Cerebellar nuclear complex (tissue), 1 donor: ENCODE results near the gene TYROBP.
"Not testable (repeated sequence)": the region's sequence is repeated elsewhere in the genome, so short reads cannot be mapped to it uniquely, and the experiment has no call there.

Experiments
- DNase-seq, 2 experiments: peaks; one replicate each; lab custom pipeline; 2025; lab: John Stamatoyannopoulos, UW

TYROBP gene

DNA sequence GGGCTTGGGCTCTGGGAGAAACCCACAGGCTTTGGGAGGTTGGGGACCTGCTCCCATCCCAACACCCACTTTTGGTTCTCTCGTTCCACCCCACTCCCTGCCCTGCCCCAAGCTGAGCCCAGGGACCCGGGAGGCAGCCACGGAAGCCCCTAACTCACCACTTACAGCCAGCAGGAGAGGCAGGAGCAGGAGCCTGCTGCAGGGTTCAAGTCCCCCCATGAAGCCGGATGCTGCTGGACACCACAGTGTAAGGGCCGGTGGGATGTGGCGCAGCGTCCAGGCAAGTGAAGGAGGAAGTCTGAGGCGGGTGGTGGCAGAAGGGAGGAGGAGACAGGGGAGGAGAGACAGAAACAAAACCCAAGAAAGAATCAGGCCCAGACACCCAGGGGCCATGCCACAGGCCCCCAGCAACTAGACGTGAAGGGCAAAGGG lies at the start of gene TYROBP:
Gene TYROBP, minus strand, starts transcription at position 286 of the 432 bp plus-strand sequence. Its CDS starts 67 bp downstream, at position 219.
- no peak for DNase-seq

DNA sequence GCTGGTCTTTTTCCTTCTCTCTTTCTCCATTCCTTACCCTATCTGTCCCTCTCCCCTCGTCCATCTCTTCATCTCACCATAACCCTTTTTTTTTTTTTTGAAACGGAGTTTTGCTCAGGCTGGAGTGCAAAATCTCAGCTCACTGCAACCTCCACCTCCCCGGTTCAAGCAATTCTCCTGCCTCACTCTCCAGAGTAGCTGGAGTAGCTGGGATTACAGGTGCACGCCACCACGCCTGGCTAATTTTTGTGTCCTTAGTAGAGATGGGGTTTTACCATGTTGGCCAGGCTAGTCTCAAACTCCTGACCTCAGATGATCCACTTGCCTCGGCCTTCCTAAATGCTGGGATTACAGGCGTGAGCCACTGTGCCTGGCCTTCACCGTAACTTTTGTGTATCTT lies 49.3 kb upstream of the TYROBP start:
- not testable (repeated sequence) for DNase-seq

DNA sequence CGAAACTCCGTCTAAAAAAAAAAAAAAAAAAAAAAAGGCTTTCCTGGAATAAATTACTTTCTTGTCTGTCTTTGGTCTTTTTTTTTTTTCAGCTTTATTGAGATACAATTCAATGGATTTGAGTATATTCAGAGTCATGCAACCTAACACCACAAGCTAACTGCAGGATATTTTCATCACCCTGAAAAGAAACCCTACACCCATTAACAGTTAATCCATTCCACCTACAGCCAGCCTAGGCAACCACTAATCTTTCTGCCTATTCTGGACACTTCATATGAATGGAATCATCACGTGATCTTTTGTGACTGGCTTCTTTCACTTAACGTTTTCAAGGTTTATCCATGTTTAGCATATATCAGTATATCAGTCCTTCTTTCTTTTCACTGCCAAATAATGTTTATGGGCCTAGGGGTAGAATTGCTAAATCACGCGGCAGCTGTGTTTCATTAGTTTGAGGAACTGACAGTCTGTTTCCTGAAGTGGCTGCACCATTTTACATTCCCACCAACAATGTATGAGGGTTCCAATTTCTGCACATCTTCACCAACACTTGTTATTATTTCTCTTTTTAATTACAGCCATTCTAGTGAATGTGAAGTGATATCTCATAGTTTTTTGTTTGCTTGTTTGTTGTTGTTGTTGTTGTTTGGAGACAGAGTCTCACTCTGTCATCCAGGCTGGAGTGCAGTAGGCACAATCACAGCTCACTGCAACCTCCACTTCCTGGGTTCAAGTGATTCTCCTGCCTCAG lies 48.0 kb upstream of the TYROBP start:
- DNase-seq: no peak

DNA sequence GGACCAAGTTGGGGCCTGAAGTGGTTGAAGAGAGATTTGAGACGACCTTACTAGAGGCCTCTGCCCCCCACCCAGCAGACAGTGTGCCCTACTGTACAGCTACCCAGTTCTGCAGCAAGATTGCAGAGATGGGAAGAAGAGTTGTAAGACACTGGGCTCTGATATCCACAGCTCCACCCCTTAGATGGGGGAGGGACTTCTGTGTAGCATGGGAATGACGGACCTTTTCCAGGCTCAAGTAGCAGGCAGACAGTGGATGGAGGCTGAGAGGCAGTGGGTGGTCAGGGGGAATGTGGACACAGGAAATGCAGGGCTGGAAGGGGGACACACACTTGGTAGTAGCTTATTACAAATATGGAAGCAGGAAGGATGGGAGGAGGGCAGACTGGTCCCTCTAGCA lies 41.0 kb upstream of the TYROBP start:
- no peak for DNase-seq

DNA sequence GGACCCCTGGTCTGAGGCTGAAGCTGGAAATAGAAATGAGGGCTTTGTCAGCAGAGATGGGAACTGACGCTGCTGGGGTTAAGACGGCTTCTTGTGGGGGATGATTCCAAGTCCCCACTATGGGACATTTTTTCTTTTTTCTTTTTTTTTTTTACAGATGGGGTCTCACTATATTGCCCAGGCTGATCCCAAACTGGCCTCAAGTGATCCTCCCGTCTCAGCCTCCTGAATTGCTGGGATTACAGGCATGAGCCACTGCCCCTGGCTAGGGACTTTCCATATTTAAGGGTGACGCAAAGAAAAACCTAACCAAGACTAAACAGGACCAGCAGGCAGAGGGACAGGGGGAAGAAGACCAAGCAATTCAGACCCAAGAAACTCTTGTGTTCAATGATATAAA lies 38.1 kb upstream of the TYROBP start:
- no peak for DNase-seq

DNA sequence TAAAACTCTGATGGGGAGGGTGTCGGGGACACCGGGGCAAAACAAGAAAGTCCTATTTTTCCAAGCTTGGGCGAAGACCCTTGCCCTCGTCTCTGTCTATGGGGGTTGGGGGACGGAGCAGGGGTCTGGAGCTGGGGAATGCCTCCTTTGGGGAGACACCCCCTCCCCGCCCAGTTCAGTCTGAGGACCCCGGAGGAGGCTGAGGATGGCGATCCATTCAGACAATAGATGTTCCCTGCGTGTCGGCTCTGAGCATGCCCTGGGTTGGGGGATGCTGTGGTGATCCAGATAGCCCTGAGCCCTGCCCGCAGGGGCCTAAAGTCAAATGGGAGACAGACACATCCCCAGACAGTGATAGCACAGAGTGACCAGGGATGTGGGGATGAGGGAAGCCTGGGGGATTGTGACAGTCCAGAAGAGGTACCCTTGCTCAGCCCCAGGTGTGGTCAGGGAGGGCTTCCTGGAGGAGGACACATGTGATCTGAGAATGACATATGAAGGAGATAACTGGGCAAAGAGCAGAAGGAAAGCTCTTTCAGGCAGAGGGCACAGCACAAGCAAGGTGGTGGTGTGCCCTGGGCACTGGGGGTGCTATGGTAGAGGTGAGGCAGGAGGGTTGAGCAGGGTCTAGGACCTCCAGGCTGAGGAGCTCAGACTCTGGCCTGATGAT lies 37.2 kb upstream of the TYROBP start:
- no peak for DNase-seq

DNA sequence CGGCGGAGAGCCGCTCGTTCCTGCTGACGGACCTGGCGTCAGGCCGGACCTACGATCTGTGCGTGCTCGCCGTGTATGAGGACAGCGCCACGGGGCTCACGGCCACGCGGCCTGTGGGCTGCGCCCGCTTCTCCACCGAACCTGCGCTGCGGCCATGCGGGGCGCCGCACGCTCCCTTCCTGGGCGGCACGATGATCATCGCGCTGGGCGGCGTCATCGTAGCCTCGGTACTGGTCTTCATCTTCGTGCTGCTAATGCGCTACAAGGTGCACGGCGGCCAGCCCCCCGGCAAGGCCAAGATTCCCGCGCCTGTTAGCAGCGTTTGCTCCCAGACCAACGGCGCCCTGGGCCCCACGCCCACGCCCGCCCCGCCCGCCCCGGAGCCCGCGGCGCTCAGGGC lies 36.5 kb upstream of the TYROBP start:
- DNase-seq: no peak

DNA sequence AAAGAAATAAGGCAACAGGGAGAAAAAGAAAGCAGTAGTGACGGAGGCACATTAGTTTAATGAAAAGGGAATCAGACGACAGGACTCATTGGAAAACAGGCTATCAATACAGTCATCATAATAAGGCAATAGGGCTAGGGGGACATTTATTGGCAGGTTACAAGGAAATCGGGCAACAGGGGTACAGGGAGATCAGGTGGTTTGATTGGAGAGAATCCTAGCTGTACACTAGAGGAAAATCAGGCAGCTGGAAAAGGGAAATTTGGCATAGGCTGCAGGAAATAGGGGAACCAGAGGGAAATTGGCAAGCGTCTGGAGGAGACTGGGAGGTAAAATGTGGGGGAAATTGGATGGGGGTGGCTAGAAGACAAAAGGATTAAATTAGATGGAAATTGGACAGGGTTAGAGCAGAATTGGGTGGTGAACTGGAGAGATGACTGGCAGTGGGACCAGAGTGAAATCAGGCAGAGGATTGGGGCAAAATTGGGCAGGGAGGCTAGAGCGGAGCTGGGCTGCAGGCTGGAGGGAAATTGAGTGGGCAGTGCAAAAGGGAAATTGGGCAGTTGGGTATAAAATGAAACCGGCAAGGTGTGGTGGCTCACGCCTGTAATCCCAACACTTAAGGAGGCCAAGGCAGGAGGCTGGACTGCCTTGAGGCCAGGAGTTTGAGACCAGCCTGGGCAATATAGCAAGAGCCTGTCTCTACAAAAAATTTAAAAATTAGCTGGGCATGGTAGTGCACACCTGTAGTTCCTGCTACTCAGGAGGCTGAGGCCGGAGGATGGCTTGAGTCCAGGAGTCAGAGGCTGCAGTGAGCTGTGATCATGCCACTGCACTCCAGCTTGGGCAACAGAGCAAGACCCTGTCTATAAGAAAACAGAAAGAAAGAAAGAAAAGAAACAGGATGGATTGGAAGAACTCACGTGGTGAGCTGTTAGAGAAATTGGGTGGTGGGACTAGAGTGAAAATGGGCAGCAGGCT lies 35.5 kb upstream of the TYROBP start:
- no peak for DNase-seq

DNA sequence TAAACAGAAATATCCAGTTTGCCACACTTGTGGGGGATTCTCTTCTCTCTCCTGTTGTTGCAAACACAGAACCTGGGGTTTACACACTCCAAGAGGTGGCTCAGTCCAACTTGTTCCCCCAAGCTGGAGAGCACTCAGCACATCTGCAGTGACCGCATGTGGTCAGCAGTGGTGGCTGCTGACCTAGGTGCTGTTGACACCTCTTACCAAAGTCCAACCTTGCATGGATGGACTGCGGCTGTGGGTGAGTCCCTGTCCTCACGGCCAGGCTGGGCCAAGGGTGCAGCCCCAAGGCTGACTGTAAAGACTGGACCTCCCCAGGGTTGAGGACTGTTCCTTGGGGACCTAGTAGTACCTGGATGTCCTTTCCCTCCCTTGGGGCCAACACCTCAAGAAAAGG lies 34.1 kb upstream of the TYROBP start:
- no peak for DNase-seq

DNA sequence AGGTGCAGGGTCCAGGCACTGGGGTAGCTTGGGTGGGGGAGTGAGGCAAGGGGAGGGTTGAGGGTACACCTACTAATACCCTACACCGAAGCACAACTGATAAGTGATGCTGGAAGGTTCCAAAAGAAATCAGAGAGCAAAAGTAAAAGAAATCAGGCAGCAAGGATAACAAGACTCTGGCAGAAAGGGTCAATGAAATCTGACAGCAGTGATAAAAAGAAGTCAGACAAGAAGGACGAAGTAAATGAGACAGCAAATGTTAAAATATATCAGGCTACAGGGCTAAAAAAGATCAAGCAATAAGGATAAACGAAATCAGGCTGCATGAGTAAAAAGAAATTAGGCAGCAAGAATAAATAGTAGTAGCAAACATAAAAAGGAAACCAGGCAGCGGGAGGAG lies 32.7 kb upstream of the TYROBP start:
- DNase-seq: no peak

DNA sequence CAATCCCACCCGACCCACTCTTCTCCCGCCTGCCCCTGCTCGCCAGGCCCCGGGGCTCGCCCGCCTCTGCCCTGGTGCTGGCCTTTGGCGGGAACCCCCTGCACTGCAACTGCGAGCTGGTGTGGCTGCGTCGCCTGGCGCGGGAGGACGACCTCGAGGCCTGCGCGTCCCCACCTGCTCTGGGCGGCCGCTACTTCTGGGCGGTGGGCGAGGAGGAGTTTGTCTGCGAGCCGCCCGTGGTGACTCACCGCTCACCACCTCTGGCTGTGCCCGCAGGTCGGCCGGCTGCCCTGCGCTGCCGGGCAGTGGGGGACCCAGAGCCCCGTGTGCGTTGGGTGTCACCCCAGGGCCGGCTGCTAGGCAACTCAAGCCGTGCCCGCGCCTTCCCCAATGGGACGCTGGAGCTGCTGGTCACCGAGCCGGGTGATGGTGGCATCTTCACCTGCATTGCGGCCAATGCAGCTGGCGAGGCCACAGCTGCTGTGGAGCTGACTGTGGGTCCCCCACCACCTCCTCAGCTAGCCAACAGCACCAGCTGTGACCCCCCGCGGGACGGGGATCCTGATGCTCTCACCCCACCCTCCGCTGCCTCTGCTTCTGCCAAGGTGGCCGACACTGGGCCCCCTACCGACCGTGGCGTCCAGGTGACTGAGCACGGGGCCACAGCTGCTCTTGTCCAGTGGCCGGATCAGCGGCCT lies 32.1 kb upstream of the TYROBP start:
- DNase-seq: no peak

DNA sequence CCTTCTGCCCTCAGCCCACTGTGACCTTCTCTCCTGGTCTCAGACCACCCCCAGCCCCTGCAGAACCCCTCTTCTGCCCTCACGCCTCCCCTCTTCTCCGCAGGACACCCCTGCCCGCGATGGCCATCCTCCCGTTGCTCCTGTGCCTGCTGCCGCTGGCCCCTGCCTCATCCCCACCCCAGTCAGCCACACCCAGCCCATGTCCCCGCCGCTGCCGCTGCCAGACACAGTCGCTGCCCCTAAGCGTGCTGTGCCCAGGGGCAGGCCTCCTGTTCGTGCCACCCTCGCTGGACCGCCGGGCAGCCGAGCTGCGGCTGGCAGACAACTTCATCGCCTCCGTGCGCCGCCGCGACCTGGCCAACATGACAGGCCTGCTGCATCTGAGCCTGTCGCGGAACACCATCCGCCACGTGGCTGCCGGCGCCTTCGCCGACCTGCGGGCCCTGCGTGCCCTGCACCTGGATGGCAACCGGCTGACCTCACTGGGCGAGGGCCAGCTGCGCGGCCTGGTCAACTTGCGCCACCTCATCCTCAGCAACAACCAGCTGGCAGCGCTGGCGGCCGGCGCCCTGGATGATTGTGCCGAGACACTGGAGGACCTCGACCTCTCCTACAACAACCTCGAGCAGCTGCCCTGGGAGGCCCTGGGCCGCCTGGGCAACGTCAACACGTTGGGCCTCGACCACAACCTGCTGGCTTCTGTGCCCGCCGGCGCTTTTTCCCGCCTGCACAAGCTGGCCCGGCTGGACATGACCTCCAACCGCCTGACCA lies 31.4 kb upstream of the TYROBP start:
- no peak for DNase-seq

DNA sequence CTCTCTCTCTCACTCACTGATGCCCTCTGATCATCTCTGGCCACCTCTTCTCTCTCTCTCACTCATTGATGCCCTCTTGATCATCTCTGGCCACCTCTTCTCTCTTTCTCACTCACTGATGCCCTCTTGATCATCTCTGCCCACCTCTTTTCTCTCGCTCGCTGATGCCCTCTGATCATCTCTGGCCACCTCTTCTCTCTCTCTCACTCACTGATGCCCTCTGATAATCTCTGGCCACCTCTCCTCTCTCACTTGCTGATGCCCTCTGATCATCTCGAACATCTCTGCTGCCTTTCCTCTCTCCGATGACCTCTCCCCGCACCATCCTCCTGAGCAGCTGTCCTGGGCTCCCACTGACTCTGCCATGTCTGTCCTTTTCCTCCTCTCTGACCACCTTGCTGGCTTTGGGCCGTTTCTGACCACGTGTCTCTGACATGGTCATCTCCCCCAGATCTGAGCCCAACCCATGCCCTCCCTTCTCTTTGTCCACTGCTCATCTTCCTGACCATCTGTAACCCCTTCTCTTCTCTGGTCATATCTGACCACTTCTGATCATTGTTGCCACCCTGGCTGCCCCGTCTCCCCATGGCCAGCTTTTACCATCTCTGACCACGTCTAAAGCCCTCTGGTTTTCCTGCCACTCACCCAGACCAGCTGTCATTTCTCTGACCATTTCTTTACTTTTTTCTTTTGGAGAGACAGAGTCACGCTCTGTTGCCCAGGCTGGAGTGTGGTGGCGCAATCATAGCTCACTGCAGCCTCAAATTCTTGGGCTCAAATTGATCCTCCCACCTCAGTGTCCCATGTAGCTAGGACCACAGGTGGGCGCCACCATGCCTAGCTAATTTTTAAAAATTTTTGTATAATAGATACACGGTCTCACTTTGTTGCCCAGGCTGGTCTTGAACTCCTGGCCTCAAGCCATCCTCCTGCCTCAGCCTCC lies 30.5 kb upstream of the TYROBP start:
- no peak for DNase-seq

DNA sequence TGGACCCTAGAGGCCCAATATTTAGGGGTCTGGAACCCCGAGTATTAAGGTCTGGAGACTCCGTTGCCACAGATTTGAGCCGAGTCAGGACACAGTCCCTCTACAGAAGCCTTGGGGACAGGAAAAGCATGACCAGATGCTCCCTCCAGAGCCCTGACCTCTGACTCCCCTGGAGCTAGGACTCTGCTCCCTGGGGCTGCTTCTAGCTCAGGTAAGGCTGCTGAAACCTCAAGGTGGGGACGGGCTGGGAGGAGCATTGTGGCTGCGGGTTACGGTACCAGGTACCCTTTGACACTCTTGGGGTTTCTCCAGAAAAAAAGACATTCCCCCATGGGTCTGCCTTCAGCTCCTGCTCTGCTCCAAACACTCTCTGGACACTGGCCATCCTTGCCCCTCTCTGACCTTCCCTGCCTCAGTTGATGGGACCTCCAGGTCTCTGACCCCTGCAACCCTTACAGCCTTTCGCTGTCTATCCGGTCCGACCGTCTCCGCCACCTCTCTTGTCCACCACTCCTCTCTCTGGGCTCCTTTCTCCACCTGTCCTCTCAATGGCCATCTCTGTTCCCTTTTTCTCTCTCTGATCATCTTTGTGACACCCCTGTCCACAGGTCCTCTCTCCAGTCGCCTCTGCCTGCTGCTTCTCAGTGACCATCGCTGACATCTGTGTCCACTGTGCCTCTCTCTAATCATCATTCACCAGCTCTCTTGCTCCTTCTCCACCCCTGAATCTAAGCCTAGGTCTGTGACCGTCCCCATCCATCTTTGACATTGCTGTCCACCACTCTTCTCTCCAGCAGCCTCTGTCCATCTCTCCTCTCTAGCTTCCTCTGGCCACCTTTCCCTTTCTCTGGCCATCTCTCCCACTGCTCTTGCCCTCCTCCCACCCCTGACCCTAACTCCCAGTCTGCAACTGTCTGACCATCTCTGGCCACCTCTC lies 29.5 kb upstream of the TYROBP start:
- no peak for DNase-seq

DNA sequence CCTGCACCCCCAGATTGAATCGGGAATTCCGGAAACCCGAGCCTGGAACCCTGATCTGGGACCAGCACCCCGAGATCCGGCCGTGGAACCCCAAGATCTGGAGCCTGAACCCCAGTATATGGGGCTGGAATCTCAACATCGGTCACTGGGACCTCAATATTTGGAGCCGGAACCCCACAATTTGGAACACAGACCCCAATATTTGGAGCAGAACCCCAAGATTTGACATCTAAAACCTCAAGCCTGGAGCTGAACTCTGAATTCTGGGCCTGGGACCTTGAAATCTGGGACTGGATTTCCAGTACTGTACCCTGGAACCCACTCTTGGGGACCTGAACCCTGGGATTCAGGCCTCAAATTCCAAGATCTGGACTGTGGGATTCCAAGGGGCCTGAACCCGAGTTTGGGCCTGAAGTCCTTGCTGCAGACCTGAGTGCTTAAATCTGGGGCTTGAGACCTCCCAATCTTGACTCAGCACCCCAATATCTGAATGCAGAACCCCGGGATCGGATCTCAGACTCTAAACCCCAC lies 28.7 kb upstream of the TYROBP start:
- no peak for DNase-seq

DNA sequence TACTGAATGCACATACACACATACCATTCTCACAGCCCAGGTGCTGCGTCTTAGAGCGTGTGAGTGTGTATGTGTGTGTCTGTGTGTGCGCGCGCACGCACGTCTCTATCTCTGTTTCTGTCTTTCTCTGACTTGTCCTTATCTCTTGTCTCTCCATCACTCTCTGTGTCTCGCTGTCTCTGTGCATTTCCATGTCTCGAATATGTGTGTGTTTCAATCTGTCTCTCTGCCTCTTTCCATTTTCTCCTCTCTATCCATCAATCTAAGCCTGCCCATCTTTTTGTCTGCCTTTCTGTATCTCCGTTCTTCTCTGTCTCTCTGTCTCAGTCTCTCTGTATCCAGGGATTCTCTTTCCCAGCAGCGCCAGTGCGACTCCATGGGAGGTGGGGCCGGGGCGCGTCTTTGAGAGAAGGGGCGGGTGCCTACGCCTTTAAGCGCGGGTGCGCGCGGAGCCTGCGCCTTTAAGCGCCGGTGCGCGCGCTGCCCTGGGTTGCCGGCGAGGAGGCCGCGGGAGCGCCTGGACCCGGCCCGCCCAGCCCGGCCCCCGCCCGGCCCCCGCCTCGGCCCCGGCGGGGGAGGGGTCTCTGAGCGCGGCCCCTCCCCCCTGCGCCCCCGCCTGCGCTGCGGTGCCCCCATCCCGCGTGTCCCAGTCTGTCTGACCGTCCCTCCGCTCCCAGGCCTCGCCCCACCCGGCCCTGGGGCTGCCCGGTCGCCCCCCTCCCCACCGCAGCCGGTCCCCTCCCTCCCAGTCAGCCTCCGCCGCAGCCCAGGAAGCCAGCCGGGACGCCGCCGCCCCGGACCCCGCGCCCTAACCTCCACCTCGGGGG lies 28.0 kb upstream of the TYROBP start, which contains the start of gene LRFN3:
Gene LRFN3, plus strand, starts transcription at position 464 of the 827 bp plus-strand sequence. CDS start 3,052 bp downstream, outside the sequence.
- peak in 1 of 2 experiments; percentile 51 for DNase-seq

DNA sequence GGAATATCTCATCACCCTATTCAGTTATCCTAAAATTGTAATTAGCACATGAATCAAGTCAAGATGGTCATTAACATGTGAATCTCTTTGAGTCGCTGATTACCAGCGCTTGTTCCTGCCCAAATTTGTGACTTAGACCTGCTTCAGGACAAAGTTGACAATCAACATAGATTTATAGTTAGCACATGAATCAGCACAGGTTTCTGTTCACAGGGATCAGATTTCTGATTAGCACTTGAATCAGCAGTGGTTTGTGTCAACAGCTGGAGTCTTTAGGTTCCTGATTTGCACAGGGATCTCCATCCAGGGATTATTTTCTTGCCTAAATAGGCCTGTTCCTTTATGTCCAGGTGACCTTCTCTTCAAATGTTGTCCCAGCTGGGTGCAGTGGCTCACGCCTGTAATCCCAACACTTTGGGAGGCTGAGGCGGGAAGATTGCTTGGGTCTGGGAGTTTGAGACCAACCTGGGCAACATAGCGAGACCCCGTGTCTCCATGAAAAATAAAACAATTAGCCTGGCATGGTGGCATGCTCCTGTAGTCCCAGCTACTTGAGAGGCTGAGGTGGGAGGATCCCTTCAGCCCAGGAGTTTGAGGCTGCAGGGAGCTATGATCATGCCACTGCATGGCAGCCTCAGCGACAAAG lies 24.3 kb upstream of the TYROBP start:
- DNase-seq: no peak
